Mucosa of rectum (tissue), 2 donors: ENCODE data around the gene TOP2A.

ENCODE experiments used
- H3K27ac ChIP-seq, 2 donors: one replicate each; pipeline ENCODE4 v1.7.0; 2013; ENCODE audit warnings: inconsistent platforms in 2 of 2, low read depth in 2 of 2, low read length in 2 of 2
- H3K27me3 ChIP-seq, 2 donors: one replicate each; pipeline ENCODE4 v1.7.0; 2013; ENCODE audit warnings: low read length in 2 of 2; ENCODE audit not compliant: control insufficient read depth in 2 of 2, insufficient read depth in 2 of 2
- H3K36me3 ChIP-seq, 2 donors: one replicate each; pipeline ENCODE4 v1.7.0; 2013; ENCODE audit warnings: low read length in 2 of 2; ENCODE audit not compliant: control insufficient read depth in 2 of 2, insufficient read depth in 2 of 2
- H3K4me1 ChIP-seq, 2 donors: one replicate each; pipeline ENCODE4 v1.7.0; 2013; ENCODE audit warnings: low read length in 2 of 2, mild to moderate bottlenecking in 1 of 2; ENCODE audit not compliant: control insufficient read depth in 2 of 2, insufficient read depth in 2 of 2
- H3K4me3 ChIP-seq, 2 donors: one replicate each; pipeline ENCODE4 v1.7.0; 2013; ENCODE audit warnings: low read length in 2 of 2
- H3K9ac ChIP-seq, 2 donors: one replicate each; pipeline ENCODE4 v1.7.0; 2013; ENCODE audit warnings: low read length in 2 of 2, low read depth in 1 of 2, mild to moderate bottlenecking in 1 of 2
- H3K9me3 ChIP-seq, 2 donors: one replicate each; pipeline ENCODE4 v1.7.0; 2013; ENCODE audit warnings: low read length in 2 of 2; ENCODE audit not compliant: control insufficient read depth in 2 of 2
- donor health status: healthy.
- donor health status: Normal muscosa, but diverticular disease.

The TOP2A gene

GRCh38 chr17:40417609-40418427, at the start of gene TOP2A:
Gene TOP2A, minus strand, starts transcription at chr17:40417896. Its CDS starts 105 bp downstream, at chr17:40417791.
- H3K27me3 ChIP-seq: no peaks in the 10 kb centered on the region
- peak within 1 kb of the TSS; percentile 73 to 78 for H3K9ac ChIP-seq
- H3K36me3 ChIP-seq: no peaks in the 10 kb centered on the region
- peak within 1 kb of the TSS; percentile 73 to 95 for H3K4me3 ChIP-seq
- H3K4me1 ChIP-seq: peaks cover 8 to 10% of the 10 kb centered on the region in 2 donors
- peak within 1 kb of the TSS in 1 of 2 donors; percentile 40 for H3K27ac ChIP-seq
- no peaks in the 10 kb centered on the region for H3K9me3 ChIP-seq

- Histone ChIP-seq H3K36me3 (no peaks in the 10 kb centered on the region), H3K9me3 (no peaks in the 10 kb centered on the region), H3K4me1 (no peaks in the 10 kb centered on the region), H3K9ac (no peak overlapping the region), H3K27me3 (no peaks in the 10 kb centered on the region), H3K4me3 (no peak overlapping the region), H3K27ac (no peak overlapping the region)
These were observed 49.7 kb upstream of the TOP2A start for GRCh38 chr17:40467281-40467867.

GRCh38 chr17:40466298-40466971, 48.7 kb upstream of the TOP2A start:
- Histone ChIP-seq H3K4me1 (no peaks in the 10 kb centered on the region), H3K4me3 (no peak overlapping the region), H3K27ac (no peak overlapping the region), H3K9ac (no peak overlapping the region), H3K9me3 (no peaks in the 10 kb centered on the region), H3K27me3 (no peaks in the 10 kb centered on the region), H3K36me3 (no peaks in the 10 kb centered on the region)

- Histone ChIP-seq H3K4me3 (no peak overlapping the region), H3K27me3 (no peaks in the 10 kb centered on the region), H3K36me3 (no peaks in the 10 kb centered on the region), H3K4me1 (no peaks in the 10 kb centered on the region), H3K9me3 (no peaks in the 10 kb centered on the region), H3K27ac (no peak overlapping the region), H3K9ac (no peak overlapping the region)
These were observed 46.7 kb upstream of the TOP2A start for GRCh38 chr17:40464392-40464855.

- H3K4me3 ChIP-seq: no peak overlapping the region
- no peaks in the 10 kb centered on the region for H3K9me3 ChIP-seq
- no peaks in the 10 kb centered on the region for H3K4me1 ChIP-seq
- H3K36me3 ChIP-seq: no peaks in the 10 kb centered on the region
- no peaks in the 10 kb centered on the region for H3K27me3 ChIP-seq
- H3K27ac ChIP-seq: no peak overlapping the region
- no peak overlapping the region for H3K9ac ChIP-seq
These were observed 45.4 kb upstream of the TOP2A start for GRCh38 chr17:40463122-40463550.

- H3K9me3 ChIP-seq: no peaks in the 10 kb centered on the region
- no peaks in the 10 kb centered on the region for H3K27me3 ChIP-seq
- no peak overlapping the region for H3K9ac ChIP-seq
- H3K27ac ChIP-seq: no peak overlapping the region
- peaks cover 0 to 5% of the 10 kb centered on the region in 2 donors for H3K36me3 ChIP-seq
- no peaks in the 10 kb centered on the region for H3K4me1 ChIP-seq
- no peak overlapping the region for H3K4me3 ChIP-seq
These were observed 44.8 kb upstream of the TOP2A start for GRCh38 chr17:40462343-40463121.

GRCh38 chr17:40461732-40462342, 44.1 kb upstream of the TOP2A start:
- H3K9ac ChIP-seq: no peak overlapping the region
- H3K4me1 ChIP-seq: no peaks in the 10 kb centered on the region
- H3K27ac ChIP-seq: no peak overlapping the region

GRCh38 chr17:40460968-40461731, 43.5 kb upstream of the TOP2A start:
- no peak overlapping the region for H3K9ac ChIP-seq

More at GRCh38 chr17:40461732-40462342, 44.1 kb upstream of the TOP2A start:
- Histone ChIP-seq H3K9me3 (no peaks in the 10 kb centered on the region), H3K27me3 (no peaks in the 10 kb centered on the region), H3K36me3 (peaks cover 6 to 12% of the 10 kb centered on the region in 2 donors), H3K4me3 (no peak overlapping the region)

GRCh38 chr17:40460604-40460967, 42.9 kb upstream of the TOP2A start:
- Histone ChIP-seq H3K4me3 (no peak overlapping the region), H3K36me3 (peaks cover 17 to 23% of the 10 kb centered on the region in 2 donors), H3K9ac (no peak overlapping the region), H3K4me1 (peaks cover 0 to 3% of the 10 kb centered on the region in 2 donors), H3K27ac (no peak overlapping the region), H3K27me3 (no peaks in the 10 kb centered on the region), H3K9me3 (no peaks in the 10 kb centered on the region)

More at GRCh38 chr17:40460968-40461731, 43.5 kb upstream of the TOP2A start:
- no peaks in the 10 kb centered on the region for H3K27me3 ChIP-seq
- H3K9me3 ChIP-seq: no peaks in the 10 kb centered on the region
- no peak overlapping the region for H3K27ac ChIP-seq
- peaks cover 13 to 19% of the 10 kb centered on the region in 2 donors for H3K36me3 ChIP-seq
- no peak overlapping the region for H3K4me3 ChIP-seq
- H3K4me1 ChIP-seq: peaks cover 0 to 3% of the 10 kb centered on the region in 2 donors
